PC-9 (cell line): ENCODE data around the gene C15orf40.

Experiments used
- EZH2 ChIP-seq: fragments of 200-600 bp; sonication (generic); IDR thresholded peaks from 2 replicates; pipeline ENCODE4 v1.8.0; 2017; ENCODE audit warnings: antibody characterized with exemption, low read depth
- TF ChIP-seq, protein P1 (sequence below): fragments of 200-600 bp; sonication (generic); conservative IDR thresholded peaks from 2 replicates; pipeline ENCODE4 v1.6.1; 2017; ENCODE audit warnings: mixed run types, antibody characterized with exemption, mild to moderate bottlenecking, moderate library complexity

DNA sequence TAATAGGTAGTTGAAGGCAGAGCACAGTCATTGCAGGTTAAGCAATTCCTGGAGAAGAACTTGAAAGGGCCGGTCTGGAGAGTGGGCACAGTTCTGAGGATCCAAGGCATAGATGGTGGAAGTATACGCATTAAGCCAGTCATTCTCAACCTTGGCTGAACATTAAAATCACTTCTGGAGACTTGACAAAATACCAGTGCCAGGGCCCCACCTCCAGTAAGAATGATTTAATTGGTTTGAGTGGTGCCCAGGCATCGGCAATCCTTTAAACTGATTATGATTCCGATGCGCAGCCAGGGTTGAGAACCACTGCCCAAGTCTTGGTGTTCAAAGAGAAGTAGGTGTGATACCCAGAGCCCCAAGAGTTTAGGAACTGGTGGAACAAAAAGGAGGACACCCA lies 52.0 kb downstream of the C15orf40 start:
- TF ChIP-seq, protein P1, sequence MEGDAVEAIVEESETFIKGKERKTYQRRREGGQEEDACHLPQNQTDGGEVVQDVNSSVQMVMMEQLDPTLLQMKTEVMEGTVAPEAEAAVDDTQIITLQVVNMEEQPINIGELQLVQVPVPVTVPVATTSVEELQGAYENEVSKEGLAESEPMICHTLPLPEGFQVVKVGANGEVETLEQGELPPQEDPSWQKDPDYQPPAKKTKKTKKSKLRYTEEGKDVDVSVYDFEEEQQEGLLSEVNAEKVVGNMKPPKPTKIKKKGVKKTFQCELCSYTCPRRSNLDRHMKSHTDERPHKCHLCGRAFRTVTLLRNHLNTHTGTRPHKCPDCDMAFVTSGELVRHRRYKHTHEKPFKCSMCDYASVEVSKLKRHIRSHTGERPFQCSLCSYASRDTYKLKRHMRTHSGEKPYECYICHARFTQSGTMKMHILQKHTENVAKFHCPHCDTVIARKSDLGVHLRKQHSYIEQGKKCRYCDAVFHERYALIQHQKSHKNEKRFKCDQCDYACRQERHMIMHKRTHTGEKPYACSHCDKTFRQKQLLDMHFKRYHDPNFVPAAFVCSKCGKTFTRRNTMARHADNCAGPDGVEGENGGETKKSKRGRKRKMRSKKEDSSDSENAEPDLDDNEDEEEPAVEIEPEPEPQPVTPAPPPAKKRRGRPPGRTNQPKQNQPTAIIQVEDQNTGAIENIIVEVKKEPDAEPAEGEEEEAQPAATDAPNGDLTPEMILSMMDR, result no peak
- no peak for TF ChIP-seq EZH2
